ENCODE data around the gene WDR7. TPM values are rescaled to one million over a fixed set of nuclear protein-coding genes. Genes with fewer than 3 reads are reported as not detected.
A peak's percentile ranks its signal among the peaks of the same experiment; 100 is the strongest.

Gene WDR7
- total and polyA plus RNA-seq, 2 experiments from 2014 or later = 9.8 to 15.0 TPM

DNA sequence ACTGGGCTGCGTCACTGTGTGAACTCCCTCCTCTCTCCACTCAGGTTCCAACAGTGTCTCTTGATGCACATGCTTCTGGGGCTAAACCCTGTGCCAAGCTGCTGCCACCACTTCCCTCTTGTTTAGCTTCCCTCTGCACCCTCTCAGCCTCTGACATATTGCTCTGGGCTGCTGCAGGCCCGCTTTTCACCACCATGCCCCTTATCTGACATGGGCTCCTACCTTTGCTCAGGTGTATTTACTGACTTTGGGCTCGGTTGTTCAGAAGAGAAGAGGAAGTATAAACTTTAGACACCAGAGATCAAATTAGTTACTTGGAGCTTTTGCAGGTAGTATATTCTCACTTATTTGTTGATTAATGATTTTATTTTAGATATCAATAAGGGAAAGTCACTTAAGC is 77.6 kb downstream of the WDR7 start:
- no peaks in the 10 kb centered on the region for H3K4me1 ChIP-seq (ENCODE audit: low read depth)
- no peak overlapping the region for H3K4me3 ChIP-seq
- TF ChIP-seq, protein P1, sequence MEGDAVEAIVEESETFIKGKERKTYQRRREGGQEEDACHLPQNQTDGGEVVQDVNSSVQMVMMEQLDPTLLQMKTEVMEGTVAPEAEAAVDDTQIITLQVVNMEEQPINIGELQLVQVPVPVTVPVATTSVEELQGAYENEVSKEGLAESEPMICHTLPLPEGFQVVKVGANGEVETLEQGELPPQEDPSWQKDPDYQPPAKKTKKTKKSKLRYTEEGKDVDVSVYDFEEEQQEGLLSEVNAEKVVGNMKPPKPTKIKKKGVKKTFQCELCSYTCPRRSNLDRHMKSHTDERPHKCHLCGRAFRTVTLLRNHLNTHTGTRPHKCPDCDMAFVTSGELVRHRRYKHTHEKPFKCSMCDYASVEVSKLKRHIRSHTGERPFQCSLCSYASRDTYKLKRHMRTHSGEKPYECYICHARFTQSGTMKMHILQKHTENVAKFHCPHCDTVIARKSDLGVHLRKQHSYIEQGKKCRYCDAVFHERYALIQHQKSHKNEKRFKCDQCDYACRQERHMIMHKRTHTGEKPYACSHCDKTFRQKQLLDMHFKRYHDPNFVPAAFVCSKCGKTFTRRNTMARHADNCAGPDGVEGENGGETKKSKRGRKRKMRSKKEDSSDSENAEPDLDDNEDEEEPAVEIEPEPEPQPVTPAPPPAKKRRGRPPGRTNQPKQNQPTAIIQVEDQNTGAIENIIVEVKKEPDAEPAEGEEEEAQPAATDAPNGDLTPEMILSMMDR (IDR thresholded peaks at IDR 0.05; ENCODE audit: low read depth, low read length) = no peak
- H3K9me3 ChIP-seq (ENCODE audit: low read depth) = no peaks in the 10 kb centered on the region
- H3K27ac ChIP-seq = no peak overlapping the region
- no peak for DNase-seq (ENCODE audit: low read depth in 1 of 2, low spot score in 1 of 2)
- no peaks in the 10 kb centered on the region for H3K27me3 ChIP-seq
- H3K36me3 ChIP-seq = no peaks in the 10 kb centered on the region

DNA sequence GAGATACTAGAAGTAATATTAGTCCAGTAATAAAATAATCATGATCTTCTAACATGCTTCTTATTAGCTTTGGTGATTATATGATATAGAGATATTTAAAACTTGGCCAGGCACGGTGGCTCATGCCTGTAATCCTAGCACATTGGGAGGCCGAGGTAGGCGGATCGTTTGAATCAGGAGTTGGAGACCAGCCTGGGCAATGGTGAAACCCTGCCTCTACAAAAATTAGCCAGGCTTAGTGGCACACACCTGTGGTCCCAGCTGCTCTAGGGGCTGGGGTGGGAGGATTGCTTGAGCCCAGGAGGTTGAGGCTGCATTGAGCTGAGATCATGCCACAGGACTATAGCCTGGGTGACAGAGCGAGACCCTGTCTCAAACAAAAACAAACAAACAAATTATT is 87.0 kb downstream of the WDR7 start:
- no peaks in the 10 kb centered on the region for H3K4me1 ChIP-seq (ENCODE audit: low read depth)
- no peaks in the 10 kb centered on the region for H3K27me3 ChIP-seq
- H3K4me3 ChIP-seq = no peak overlapping the region
- DNase-seq (ENCODE audit: low read depth in 1 of 2, low spot score in 1 of 2) = no peak
- no peaks in the 10 kb centered on the region for H3K36me3 ChIP-seq
- H3K27ac ChIP-seq = no peak overlapping the region
- no peaks in the 10 kb centered on the region for H3K9me3 ChIP-seq (ENCODE audit: low read depth)
- TF ChIP-seq, protein P1 (IDR thresholded peaks at IDR 0.05; ENCODE audit: low read depth, low read length) = no peak

DNA sequence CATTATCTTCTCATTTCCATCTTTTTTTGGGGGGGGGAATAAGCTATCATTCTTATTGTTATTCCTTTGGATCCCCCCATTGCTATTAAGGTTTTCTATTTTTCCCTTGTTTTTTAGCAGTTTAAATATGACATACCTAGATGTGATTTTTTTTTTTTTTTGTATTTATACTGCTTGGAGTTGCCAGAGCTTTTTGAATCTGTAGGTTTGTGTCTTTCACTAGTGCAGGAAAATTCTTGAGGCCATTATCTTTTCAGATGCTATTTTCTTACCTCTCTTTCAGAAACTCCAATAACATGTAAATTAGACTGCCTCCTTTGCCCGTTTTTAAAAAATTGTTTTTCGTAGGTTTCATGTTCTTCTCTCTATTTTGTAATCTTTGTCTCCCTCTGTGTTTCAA is 88.6 kb downstream of the WDR7 start:
- Histone ChIP-seq H3K4me1 (ENCODE audit: low read depth) (no peaks in the 10 kb centered on the region), H3K36me3 (no peaks in the 10 kb centered on the region), H3K27me3 (no peaks in the 10 kb centered on the region), H3K4me3 (no peak overlapping the region), H3K9me3 (ENCODE audit: low read depth) (no peaks in the 10 kb centered on the region), H3K27ac (no peak overlapping the region)
- TF ChIP-seq, protein P1 (IDR thresholded peaks at IDR 0.05; ENCODE audit: low read depth, low read length) = no peak
- DNase-seq (ENCODE audit: low read depth in 1 of 2, low spot score in 1 of 2) = no peak

DNA sequence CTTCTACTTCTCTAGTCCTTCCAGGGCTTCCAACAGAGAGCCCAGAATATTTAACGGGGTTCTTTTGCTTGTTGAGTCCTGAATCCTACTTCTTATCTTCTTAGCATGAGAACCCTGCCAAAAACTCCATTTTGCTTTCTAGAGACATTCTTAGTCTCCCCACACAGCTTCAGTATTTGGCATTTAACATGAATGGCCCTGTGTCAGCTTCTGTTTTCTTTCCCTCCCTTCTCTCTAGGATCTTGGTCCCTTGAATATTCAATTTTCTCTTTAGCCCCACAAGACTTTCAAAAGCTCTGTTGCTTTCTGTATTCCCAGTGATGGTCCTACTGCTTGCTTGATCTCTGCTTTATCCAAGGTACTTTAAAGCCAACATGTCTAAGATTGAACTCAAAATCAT is 89.5 kb downstream of the WDR7 start:
- no peaks in the 10 kb centered on the region for H3K4me1 ChIP-seq (ENCODE audit: low read depth)

GRCh38 chr18:56741685-56742084 is 90.5 kb downstream of the WDR7 start:
- Histone ChIP-seq H3K27ac (no peak overlapping the region), H3K27me3 (no peaks in the 10 kb centered on the region), H3K36me3 (no peaks in the 10 kb centered on the region), H3K4me3 (no peak overlapping the region), H3K4me1 (ENCODE audit: low read depth) (peaks cover 6% of the 10 kb centered on the region), H3K9me3 (ENCODE audit: low read depth) (no peaks in the 10 kb centered on the region)
- DNase-seq (ENCODE audit: low read depth in 1 of 2, low spot score in 1 of 2) = no peak
- TF ChIP-seq, protein P1 (IDR thresholded peaks at IDR 0.05; ENCODE audit: low read depth, low read length) = no peak

More for the DNA sequence above, 89.5 kb downstream of the WDR7 start:
- H3K9me3 ChIP-seq (ENCODE audit: low read depth) = no peaks in the 10 kb centered on the region
- DNase-seq (ENCODE audit: low read depth in 1 of 2, low spot score in 1 of 2) = peak in 1 of 2 donors; percentile 27
- H3K27ac ChIP-seq = no peak overlapping the region
- TF ChIP-seq, protein P1 (IDR thresholded peaks at IDR 0.05; ENCODE audit: low read depth, low read length) = no peak
- H3K27me3 ChIP-seq = no peaks in the 10 kb centered on the region
- no peak overlapping the region for H3K4me3 ChIP-seq
- no peaks in the 10 kb centered on the region for H3K36me3 ChIP-seq

GRCh38 chr18:56743115-56743514 is 92.0 kb downstream of the WDR7 start:
- Histone ChIP-seq H3K27me3 (no peaks in the 10 kb centered on the region), H3K9me3 (ENCODE audit: low read depth) (no peaks in the 10 kb centered on the region), H3K4me1 (ENCODE audit: low read depth) (peaks cover 14% of the 10 kb centered on the region), H3K4me3 (no peak overlapping the region), H3K36me3 (no peaks in the 10 kb centered on the region), H3K27ac (no peak overlapping the region)
- TF ChIP-seq, protein P1 (IDR thresholded peaks at IDR 0.05; ENCODE audit: low read depth, low read length) = no peak
- DNase-seq (ENCODE audit: low read depth in 1 of 2, low spot score in 1 of 2) = no peak
